ENCODE results near the gene PTTG1IP. TPM values are rescaled to one million over a fixed set of nuclear protein-coding genes. Genes with fewer than 3 reads are reported as not detected.

Gene PTTG1IP
- total and polyA plus RNA-seq, 10 of the 15 experiments (the other 5 are each of a cell fraction or from before 2014, with no cell fraction given): 2.4 to 56.4 (median 44.4) TPM

DNA sequence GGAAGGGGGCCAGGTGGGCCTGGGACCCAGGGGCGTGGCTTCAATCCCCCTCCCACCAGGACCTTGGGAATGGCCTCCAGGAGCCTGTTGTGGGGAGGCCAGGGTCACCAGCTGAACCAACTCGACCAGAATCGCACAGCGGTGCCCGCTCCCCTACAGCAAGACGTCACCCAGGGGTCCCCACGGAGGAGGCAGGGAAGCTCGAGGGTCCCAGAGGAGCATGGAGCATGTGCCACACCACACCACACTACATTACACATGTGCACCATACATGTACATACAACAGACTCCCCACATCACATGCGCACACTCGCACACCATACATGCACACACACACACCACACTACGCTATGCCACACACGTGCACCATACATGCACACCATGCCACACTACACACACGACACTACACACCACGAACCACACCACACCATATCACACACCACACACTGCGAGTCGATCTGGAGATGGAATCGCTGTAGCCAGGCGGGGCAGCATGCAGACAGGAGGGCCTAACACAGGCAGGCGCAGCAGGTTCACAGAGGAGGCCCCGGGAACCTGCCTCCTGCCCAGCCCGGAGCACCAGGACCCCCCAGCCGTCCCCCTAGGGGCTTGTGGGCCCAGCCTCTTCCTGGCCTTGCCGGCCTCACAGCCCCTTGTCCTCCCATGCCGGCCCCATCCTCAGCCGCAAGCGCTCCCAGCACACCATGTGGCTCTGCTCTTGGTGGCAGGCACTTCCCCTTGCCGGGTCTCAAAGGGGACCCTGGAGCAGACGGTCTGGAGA is 46.6 kb upstream of the PTTG1IP start (continued):
- TF ChIP-seq, protein P1, sequence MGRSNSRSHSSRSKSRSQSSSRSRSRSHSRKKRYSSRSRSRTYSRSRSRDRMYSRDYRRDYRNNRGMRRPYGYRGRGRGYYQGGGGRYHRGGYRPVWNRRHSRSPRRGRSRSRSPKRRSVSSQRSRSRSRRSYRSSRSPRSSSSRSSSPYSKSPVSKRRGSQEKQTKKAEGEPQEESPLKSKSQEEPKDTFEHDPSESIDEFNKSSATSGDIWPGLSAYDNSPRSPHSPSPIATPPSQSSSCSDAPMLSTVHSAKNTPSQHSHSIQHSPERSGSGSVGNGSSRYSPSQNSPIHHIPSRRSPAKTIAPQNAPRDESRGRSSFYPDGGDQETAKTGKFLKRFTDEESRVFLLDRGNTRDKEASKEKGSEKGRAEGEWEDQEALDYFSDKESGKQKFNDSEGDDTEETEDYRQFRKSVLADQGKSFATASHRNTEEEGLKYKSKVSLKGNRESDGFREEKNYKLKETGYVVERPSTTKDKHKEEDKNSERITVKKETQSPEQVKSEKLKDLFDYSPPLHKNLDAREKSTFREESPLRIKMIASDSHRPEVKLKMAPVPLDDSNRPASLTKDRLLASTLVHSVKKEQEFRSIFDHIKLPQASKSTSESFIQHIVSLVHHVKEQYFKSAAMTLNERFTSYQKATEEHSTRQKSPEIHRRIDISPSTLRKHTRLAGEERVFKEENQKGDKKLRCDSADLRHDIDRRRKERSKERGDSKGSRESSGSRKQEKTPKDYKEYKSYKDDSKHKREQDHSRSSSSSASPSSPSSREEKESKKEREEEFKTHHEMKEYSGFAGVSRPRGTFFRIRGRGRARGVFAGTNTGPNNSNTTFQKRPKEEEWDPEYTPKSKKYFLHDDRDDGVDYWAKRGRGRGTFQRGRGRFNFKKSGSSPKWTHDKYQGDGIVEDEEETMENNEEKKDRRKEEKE (IDR thresholded peaks at IDR 0.05): no peak
- TF ChIP-seq, protein P2, sequence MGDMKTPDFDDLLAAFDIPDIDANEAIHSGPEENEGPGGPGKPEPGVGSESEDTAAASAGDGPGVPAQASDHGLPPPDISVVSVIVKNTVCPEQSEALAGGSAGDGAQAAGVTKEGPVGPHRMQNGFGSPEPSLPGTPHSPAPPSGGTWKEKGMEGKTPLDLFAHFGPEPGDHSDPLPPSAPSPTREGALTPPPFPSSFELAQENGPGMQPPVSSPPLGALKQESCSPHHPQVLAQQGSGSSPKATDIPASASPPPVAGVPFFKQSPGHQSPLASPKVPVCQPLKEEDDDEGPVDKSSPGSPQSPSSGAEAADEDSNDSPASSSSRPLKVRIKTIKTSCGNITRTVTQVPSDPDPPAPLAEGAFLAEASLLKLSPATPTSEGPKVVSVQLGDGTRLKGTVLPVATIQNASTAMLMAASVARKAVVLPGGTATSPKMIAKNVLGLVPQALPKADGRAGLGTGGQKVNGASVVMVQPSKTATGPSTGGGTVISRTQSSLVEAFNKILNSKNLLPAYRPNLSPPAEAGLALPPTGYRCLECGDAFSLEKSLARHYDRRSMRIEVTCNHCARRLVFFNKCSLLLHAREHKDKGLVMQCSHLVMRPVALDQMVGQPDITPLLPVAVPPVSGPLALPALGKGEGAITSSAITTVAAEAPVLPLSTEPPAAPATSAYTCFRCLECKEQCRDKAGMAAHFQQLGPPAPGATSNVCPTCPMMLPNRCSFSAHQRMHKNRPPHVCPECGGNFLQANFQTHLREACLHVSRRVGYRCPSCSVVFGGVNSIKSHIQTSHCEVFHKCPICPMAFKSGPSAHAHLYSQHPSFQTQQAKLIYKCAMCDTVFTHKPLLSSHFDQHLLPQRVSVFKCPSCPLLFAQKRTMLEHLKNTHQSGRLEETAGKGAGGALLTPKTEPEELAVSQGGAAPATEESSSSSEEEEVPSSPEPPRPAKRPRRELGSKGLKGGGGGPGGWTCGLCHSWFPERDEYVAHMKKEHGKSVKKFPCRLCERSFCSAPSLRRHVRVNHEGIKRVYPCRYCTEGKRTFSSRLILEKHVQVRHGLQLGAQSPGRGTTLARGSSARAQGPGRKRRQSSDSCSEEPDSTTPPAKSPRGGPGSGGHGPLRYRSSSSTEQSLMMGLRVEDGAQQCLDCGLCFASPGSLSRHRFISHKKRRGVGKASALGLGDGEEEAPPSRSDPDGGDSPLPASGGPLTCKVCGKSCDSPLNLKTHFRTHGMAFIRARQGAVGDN (IDR thresholded peaks at IDR 0.05): no peak
- TF ChIP-seq SRF (IDR thresholded peaks at IDR 0.05; ENCODE audit: low read depth in 2 of 2, low read length in 2 of 2) (no peak), DPF2 (IDR thresholded peaks at IDR 0.05) (no peak), CBX3 (IDR thresholded peaks at IDR 0.05; ENCODE audit: borderline replicate concordance, low read depth) (no peak), CEBPB (IDR thresholded peaks at IDR 0.05; ENCODE audit: borderline replicate concordance in 1 of 2, low read depth in 2 of 2, low read length in 2 of 2) (no peak), ATF7 (IDR thresholded peaks at IDR 0.05; ENCODE audit: low read depth) (no peak), ZBED1 (IDR thresholded peaks at IDR 0.05; ENCODE audit: borderline replicate concordance) (no peak), IKZF2 (IDR thresholded peaks at IDR 0.05) (no peak), MYC (IDR thresholded peaks at IDR 0.05; ENCODE audit: insufficient read depth, insufficient read length, insufficient replicate concordance, low read length, severe bottlenecking) (peak; percentile 79), SP1 (IDR thresholded peaks at IDR 0.05; ENCODE audit: low read depth, low read length) (no peak), BHLHE40 (IDR thresholded peaks at IDR 0.05; ENCODE audit: borderline replicate concordance in 1 of 2, low read depth in 2 of 2, low read length in 1 of 2) (peak; percentile 46 to 73; a peak in 3 of 4 replicates), NBN (IDR thresholded peaks at IDR 0.05) (peak; percentile 76)
- TF ChIP-seq, protein P3, sequence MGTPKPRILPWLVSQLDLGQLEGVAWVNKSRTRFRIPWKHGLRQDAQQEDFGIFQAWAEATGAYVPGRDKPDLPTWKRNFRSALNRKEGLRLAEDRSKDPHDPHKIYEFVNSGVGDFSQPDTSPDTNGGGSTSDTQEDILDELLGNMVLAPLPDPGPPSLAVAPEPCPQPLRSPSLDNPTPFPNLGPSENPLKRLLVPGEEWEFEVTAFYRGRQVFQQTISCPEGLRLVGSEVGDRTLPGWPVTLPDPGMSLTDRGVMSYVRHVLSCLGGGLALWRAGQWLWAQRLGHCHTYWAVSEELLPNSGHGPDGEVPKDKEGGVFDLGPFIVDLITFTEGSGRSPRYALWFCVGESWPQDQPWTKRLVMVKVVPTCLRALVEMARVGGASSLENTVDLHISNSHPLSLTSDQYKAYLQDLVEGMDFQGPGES (IDR thresholded peaks at IDR 0.05): no peak
- TF ChIP-seq, protein P4, sequence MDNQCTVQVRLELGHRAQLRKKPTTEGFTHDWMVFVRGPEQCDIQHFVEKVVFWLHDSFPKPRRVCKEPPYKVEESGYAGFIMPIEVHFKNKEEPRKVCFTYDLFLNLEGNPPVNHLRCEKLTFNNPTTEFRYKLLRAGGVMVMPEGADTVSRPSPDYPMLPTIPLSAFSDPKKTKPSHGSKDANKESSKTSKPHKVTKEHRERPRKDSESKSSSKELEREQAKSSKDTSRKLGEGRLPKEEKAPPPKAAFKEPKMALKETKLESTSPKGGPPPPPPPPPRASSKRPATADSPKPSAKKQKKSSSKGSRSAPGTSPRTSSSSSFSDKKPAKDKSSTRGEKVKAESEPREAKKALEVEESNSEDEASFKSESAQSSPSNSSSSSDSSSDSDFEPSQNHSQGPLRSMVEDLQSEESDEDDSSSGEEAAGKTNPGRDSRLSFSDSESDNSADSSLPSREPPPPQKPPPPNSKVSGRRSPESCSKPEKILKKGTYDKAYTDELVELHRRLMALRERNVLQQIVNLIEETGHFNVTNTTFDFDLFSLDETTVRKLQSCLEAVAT (IDR thresholded peaks at IDR 0.05): peak; percentile 30; the same call in 1 of the 2 replicates
- TF ChIP-seq, protein P5, sequence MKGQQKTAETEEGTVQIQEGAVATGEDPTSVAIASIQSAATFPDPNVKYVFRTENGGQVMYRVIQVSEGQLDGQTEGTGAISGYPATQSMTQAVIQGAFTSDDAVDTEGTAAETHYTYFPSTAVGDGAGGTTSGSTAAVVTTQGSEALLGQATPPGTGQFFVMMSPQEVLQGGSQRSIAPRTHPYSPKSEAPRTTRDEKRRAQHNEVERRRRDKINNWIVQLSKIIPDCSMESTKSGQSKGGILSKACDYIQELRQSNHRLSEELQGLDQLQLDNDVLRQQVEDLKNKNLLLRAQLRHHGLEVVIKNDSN (IDR thresholded peaks at IDR 0.05; ENCODE audit: borderline replicate concordance, extremely low read length, insufficient read depth, low read depth, low read length): no peak
- TF ChIP-seq, protein P6, sequence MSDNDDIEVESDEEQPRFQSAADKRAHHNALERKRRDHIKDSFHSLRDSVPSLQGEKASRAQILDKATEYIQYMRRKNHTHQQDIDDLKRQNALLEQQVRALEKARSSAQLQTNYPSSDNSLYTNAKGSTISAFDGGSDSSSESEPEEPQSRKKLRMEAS (IDR thresholded peaks at IDR 0.05; ENCODE audit: low read depth, low read length): peak; percentile 64; the same call in 1 of the 2 replicates
